WI38 (cell line): ENCODE measurements around the gene ASIC4.

Source experiments
- H3K4me3 ChIP-seq: 2 replicates; pipeline ENCODE4 v1.5.1; 2011; ENCODE audit warnings: low read depth, mild to moderate bottlenecking, control low read depth, low read length
- CTCF ChIP-seq: IDR thresholded peaks from 2 replicates; pipeline ENCODE4 v1.5.1; 2012; ENCODE audit warnings: low read depth, mild to moderate bottlenecking, control low read depth, low read length

Gene ASIC4

GRCh38 chr2:219525533-219526232, 11.4 kb downstream of the ASIC4 start:
- no peak overlapping the region for H3K4me3 ChIP-seq
- TF ChIP-seq CTCF, result no peak

- no peak overlapping the region for H3K4me3 ChIP-seq
- no peak for TF ChIP-seq CTCF
Measured at GRCh38 chr2:219526320-219527075, 12.2 kb downstream of the ASIC4 start.

- H3K4me3 ChIP-seq, result no peak overlapping the region
Measured at GRCh38 chr2:219527076-219527394, 12.8 kb downstream of the ASIC4 start.

GRCh38 chr2:219527472-219527871, 13.2 kb downstream of the ASIC4 start:
- H3K4me3 ChIP-seq, result no peak overlapping the region
- TF ChIP-seq CTCF, result no peak

More at GRCh38 chr2:219527076-219527394, 12.8 kb downstream of the ASIC4 start:
- TF ChIP-seq CTCF, result no peak

GRCh38 chr2:219530048-219530963, 16.0 kb downstream of the ASIC4 start:
- H3K4me3 ChIP-seq, result peak overlapping the region; percentile 37
- peak; percentile 93 for TF ChIP-seq CTCF

- TF ChIP-seq CTCF, result no peak
- H3K4me3 ChIP-seq, result no peak overlapping the region
Measured at GRCh38 chr2:219531639-219532377, 17.5 kb downstream of the ASIC4 start.
